ENCODE results near the gene ICAM5.
"Not testable (repeated sequence)": the region's sequence is repeated elsewhere in the genome, so short reads cannot be mapped to it uniquely, and the experiment has no call there.

ICAM5 gene

DNA sequence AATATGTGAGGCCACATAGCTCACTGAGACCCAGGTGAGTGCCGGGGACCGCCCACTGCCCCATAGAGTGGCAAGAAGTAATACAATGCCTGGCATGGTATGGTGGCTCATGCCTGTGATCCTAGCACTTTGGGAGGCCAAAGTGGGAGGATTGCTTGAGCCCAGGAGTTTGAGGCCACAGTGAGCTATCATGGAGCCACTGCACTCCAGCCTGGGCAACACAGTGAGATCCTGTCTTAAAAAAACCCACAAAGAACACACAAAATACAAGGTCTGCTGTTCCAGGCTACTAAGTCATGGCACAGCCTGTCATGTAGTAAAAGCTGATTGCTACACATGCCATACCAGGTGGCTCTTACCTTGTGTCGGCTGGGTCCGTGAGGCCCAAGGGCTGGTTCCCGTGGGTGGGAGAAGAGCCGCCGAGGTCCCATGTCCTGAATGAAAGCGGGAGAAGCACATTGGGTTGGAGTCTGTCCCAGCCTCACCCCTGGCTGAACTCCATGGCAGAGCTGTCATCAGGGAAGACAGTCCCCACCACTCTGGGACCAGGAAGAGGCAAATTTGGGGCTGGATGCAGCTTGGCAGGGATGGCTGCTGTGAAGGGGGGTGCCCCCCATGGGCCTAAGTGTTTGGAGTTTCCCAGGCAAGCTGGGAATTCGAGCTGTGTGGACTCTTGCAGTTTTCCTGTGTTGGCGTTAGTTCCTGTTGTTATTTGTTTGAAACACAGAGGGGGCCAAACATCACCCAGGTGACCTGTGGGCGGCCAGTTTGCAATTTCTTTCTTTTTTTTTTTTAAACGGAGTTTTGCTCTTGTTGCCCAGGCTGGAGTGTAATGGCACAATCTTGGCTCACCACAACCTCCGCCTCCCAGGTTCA lies 29.3 kb downstream of the ICAM5 start:
- in situ Hi-C loops (cut with MboI; ENCODE audit: low sequenced_read_pairs), result no loop called here

DNA sequence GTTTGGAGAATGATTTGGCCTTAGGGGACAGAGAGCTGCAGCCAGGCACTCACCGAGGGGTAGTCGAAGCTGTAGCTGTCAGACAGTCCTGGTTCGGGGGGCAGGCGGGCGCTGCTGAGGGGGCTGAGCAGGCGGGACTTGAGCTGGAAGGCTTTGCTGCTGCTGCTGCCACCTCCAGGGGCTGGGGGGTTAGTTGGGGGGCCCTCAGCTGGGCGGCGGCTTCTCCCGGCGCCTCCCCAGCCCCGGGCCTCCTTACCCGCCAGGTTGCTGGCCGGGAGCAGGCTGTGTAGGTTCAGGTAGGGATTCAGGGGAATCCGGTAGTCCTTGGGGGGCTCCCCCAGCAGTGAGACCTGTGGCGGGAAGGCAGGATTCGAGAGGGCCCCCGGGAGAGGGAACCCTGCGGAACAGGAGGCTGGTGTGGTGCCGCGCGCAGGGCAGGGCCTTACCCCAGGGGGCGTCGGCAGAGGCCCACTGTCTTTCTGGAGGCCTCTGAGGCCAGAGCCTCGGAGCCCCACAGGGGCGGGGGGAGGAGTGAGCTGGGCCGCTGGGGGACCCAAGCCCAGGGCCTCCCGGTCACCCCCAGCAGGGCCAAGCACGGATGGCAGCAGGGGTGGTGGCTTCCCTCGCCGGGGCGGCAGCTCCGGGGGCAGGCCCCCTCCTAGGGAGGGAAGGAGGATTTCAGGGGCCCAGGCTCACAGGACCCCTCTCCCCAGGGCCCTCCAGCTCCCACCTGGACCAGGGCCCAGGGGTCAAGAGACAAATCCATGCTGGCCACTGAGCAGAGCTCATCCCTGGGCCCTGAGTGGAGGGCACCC lies 31.1 kb downstream of the ICAM5 start:
- in situ Hi-C loops (cut with MboI; ENCODE audit: low sequenced_read_pairs), result no loop called here

DNA sequence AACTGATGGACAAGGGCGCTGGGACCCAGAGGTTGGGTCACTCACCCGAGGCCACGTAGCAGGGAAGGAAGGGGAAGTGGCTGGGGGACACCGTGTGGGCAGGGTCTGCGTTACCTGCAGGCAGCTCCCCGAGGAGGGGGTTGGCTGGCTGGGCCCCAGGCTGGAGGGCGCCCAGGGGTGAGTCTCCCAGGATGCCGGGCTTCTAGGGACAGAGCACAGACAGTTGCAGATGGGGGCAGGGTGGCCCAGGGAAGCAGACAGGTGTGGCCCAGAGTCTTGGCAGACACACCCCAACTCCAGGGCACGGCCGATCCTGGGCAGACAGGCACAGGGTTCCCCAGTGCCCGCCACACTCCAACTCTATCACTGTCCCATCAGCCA lies 31.7 kb downstream of the ICAM5 start:
- in situ Hi-C loops (cut with MboI; ENCODE audit: low sequenced_read_pairs), result no loop called here

DNA sequence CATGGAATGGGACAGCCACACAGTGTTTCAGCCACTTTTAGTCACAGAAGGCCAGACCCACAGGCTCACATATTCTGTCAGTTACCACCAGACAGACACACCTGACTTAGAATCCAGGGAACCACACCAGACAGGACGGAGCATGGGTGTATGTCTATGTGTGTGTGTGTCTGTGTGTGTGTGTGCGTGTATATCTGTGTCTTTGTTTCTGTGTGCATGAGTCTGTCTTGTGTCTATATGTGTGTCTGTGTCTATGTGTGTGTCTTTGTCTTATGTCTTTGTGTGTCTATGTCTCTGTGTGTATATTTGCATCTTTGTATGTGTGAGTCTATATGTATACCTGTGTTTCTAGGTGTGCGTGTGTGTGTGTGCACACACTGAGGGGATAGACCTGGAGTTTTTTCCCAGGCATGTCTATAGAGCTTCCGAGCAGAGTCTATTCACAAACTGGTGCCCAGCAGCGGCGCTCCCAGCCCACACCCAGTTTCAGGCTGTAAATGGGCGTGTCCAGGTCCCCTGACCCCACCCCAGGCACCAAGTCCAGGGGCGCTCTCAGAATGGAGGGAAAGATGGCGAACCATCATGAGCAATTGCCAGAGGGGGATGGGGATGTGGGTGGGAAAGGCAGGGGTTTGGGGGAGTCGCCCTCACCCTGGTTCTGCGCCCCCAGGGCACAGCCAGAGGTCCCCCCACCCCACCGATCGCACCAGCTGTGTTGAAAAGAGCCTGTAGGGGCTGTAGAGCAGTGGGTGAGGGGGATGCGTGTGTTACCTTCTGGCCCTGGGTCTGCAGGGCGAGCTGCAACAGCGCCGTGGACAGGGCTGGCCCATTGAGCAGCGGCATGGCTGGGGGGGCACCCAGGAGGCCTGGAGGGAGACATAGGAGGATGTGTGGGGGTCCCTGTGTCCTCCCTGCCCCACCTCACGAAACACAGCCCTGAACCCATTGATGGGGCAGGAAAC lies 32.4 kb downstream of the ICAM5 start:
- in situ Hi-C loops (cut with MboI; ENCODE audit: low sequenced_read_pairs), result no loop called here

DNA sequence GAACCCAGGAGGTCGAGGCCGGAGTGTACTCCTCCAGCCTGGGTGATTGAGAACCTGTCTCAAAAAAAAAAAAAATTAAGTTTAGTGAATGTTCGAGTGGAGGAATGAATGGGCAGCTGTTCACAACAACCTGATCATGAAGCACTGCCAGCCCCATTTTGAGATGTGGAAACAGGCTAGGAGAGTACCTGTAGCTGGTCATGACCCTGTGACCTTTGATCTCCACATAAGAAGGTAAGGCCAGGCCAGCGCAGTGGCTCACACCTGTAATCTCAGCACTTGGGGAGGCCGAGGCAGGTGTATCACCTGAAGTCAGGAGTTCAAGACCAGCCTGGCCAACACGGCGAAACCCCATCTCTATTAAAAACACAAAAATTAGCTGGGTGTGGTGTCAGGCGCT lies 36.0 kb downstream of the ICAM5 start:
- in situ Hi-C loops (cut with MboI; ENCODE audit: low sequenced_read_pairs), result no loop called here

DNA sequence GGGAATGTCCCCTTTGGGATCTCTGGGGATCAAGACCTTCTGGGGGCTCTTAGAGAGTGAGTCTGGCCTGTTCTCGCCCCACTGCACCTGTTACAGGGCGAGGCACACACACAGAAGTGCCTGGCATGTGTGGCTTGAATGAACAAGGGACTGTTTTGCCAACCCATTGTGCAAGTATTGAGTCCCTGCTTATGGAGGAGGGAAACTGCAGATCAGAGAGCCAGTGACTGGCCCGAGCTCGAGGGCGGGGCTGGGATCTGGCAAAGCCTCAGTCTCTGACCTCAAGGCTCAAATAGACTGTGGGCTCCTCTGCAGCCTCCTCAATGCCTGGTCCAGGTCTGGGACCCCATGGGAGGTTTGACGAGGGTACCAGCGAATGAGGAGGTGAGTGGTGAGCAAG lies 38.0 kb downstream of the ICAM5 start:
- in situ Hi-C loops (cut with MboI; ENCODE audit: low sequenced_read_pairs), result no loop called here

DNA sequence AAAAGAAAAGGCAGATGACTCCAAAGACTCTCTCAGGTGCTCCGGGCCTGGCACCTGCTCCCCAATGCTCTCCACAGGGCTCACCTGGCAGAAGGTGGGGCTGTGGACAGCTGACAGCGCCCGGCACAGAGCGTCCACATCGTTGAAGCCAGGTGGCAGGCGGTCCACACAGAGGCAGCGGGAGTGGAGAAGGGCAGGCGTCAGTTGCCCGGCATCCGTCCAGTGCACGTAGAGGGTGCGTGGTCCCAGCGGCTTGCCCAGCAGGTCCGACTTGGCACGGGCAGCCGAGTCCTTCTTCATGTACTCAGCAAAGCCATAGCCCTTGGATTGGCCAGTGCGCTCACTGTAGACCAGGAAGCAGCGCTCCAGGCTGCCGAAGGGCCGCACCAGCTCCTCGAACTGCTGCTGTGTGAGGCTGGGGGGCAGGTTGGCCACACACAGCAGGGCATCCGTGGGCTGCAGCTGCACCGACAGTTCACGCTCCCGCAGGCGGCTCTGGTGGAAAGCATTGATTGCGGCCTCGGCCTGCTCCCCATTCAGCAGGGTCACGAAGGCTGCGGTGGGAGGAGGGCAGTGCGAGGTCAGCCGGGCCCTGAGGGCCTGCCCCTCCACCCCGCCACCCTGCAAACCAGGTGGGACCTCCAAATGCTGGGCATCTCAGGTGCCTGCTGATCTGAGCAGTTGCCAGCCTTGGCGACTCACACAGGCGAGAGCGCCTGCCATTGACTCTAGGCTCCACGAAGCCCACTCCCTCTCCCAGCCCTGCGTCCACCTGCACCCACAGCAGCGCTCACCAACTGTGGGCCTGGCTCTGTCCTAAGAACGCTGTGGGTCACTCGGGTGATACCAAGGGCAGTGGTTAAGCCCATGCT lies 39.0 kb downstream of the ICAM5 start:
- in situ Hi-C loops (cut with MboI; ENCODE audit: low sequenced_read_pairs), result no loop called here

DNA sequence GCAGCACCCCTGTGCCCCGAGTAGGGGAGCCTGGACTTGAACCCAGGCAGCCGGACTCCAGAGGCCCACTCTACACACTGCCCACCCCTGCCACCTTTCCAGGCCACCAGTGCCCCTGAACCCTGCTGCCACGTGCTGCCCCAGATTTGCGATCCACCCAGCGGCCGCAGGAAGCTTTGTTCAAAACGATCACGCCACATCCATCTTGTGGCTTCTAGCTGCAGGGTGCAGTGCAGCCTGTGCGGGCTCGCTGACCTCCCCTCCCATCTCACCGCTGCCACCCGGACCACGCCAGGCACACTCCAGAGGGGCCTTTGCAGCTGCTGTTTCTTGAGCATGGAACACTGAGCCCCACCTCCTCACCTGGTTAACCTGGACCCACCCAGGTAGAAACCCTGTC lies 39.8 kb downstream of the ICAM5 start:
- in situ Hi-C loops (cut with MboI; ENCODE audit: low sequenced_read_pairs), result no loop called here

DNA sequence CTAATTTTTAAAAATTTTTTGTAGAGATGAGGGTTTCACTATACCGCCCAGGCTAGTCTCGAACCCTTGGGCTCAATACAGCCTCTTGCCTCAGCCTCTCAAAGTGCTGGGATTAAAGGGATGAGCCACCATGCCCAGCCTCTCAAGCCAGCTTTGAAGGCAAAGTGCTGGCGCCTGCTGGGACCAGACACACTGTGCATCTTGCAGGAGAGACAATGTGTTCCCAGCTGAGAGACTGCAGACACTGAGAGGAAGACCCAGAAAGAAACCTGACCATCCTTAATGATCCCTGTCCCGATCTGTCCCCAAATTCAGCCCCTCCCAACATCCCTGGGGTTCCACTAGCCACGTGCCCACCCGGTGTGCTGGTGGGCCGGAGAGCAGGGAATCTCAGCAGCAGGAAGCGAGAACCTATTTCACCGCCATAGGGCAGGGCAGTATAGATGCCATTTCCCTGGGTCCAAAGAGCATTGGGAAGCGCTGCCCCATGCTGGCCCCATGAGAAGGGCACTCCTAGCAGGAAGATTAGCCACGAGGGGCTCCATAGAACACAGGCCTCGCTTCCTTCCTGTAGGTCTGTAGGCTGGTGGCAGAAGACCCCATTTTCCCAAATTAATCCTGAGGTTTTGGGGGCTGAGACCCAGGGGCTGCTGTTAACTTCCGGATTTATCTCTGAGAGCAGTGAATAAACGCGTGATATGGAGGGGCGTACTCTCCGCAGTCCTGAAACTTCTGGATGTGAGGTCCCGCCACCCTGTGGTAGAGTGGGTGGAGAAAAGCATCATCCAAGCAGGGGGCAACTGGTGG lies 42.6 kb downstream of the ICAM5 start:
- in situ Hi-C loops (cut with MboI; ENCODE audit: low sequenced_read_pairs), result no loop called here

DNA sequence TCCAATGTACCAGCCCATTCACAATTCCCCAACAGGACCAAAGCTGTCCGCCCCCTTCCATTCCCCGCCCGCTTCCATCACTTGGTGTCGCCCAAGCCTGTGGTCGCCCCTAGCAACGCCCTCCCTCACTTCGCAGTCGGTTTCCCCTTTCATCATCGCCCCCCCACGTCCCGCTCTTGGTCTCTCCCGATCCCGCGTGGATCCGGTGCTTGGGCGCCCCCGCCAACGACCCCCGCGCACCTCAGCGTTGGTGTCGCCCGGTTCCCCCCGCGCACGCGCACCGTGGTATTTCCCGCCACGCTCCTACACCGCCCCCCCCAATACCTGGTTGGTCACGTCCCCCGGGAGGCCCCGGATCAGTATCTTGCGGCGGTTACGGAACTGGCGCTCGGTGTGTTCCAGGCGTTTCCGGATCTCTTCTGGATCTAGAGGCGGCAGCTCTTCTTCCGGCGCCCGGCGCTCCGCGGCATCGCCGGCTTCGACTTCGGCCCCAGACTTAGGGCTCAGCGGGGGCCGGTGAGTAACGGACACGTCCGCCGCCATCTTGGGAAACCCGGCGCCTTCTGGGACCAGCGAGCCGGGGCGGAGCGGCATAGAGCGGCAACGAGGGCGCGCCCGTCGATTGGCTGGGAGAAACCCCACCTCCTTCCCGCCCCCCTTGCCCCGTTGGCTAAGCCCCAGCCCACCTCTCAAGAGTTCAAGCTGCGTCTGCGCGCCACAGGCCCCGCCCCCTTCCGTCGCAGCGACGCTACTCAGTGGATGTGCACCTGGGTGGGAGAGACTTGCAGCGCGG lies 43.4 kb downstream of the ICAM5 start, which contains the start of gene RAVER1:
Gene RAVER1, minus strand, starts transcription at position 565 of the 793 bp plus-strand sequence. Its CDS starts 22 bp downstream, at position 543.
- in situ Hi-C loops (cut with MboI; ENCODE audit: low sequenced_read_pairs), result no loop called here

DNA sequence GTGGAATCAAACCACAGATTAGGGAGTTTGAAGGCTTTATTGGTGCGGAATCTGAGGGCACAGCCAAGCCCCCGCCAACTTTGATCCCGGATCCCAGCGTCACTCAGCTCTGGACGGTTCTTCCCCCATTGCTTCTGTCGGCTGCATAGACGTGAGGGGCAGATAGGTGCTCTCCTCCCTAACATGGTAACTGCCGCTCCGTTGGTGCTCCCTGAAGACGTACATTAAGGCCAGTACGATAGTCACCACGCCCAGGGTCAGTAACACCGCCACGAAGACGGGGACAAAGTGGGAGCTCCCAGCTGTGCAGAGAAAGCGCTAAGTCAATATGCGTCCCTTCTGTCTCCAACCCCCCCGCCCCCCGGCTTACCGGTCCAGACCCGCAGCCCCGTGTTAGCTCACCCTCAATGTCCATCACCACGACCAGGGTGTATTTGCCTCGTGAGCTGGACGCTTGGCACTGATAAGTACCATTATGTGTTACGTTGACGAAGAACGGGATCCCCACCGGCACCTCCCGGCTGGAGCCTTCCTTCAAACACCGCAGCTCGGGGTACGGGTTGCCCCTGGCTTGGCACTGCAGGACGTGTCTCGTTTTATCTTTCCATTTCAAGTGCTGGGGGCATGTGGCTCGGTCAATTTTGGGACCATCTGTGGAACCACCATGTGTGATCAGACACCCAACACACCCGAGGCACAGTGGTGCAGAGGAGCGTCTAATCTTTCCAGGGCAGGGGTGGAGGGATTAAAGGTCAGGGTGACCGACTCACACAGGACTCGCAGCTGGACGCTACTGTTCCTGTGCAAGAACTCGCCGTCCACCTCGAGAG lies 44.2 kb downstream of the ICAM5 start:
- in situ Hi-C loops (cut with MboI; ENCODE audit: low sequenced_read_pairs), result no loop called here

DNA sequence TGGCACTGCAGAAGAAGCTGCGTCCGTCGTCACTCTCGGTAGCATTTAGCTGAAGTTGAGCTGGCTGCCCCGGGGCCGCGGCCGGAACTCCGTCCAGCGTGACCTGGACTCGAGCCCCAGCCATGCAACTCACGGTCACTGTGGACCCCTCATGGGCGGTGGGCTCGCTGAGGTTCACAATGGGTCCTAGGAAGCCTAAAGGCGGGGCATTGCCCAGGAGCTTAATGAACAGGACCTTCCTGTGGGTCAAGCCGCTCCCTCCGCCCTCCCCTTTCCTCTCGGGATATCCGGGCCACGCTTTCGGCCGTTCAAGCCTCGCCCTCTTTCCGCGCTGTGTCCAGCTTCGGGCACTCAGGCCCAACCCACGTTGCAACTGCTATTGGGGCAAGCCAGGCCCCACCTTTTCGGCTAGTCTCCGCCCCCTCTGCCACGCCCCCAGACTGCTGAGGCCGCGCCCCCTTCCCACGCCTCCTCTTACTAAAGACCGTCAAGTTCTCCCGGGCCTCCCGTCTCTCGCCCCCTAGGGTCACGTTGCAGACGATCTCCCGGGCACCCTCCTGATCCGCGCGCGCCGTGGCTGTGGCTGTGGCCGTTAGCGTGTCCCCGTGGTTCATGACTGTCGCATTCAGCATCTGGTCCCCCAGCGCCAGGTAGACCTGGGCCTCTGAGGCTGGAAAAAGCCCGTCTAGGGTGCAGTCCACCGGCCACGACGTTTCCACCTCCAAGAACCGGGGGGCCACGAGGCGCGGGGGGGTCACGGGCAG lies 45.0 kb downstream of the ICAM5 start:
- in situ Hi-C loops (cut with MboI; ENCODE audit: low sequenced_read_pairs), result no loop called here

DNA sequence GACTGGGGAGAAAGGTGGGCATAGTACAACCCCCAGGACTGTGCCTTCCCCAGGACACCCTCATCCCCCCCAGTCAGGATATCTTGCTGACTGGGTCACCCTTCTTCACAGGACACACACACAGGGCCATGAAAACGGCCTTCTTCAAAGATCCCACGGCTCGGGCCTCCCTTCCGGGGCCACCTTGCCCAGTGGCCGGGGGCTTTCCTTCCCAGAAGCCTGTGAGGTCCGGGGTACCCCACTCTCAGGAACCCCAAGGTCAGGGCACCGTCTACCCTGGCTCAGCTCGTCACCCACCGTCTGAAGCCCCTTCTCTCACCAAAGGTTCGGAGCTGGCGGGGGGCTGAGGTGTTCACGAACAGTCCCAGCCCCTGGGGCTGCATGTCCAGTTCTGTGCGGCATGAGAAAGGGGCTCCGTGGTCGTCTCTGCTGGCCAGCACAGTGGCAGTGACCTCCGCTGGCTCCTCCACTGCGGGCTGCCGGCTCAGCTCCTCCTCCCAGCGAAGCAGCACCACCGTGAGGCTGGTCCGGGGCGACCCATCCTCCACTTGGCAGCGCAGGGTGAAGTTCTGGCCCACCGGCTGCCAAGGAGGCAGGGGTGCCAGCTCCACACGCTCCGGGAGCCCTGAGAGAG lies 45.7 kb downstream of the ICAM5 start:
- in situ Hi-C loops (cut with MboI; ENCODE audit: low sequenced_read_pairs), result no loop called here

DNA sequence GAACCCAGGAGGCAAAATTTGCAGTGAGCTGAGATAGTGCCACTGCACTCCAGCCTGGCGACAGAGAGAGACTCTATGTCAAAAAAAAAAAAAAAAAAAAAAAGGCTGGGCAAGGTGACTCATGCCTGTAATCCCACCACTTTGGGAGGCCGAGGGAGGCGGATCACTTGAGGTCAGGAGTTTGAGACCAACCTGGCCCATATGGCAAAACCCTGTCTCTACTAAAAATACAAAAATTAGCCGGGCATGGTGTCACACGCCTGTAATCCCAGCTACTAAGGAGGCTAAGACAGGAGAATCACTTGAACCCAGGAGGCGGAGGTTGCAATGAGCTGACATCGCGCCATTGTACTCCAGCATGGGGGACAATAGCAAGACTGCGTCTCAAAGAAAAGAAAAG lies 47.0 kb downstream of the ICAM5 start:
- in situ Hi-C loops (cut with MboI; ENCODE audit: low sequenced_read_pairs), result not testable (repeated sequence)

DNA sequence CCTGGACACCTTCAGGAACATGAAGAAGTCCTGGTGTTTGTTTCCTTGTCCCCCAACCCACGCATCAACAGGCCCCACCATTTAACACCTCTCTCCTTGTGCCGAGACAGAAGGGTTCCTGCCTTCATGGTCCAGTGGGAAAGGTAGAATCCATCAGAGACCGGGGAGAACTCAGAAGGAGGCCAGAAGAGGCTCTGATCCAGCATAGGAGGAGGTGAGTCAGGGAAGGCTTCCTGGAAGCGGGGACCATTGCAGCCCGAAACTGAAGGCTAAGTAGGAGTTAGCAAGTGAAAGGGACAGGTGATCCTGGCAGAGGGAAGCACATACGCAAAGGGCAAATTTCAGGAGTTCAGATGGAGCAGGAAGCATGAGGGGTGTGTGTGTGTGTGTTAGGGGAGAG lies 49.2 kb downstream of the ICAM5 start:
- in situ Hi-C loops (cut with MboI; ENCODE audit: low sequenced_read_pairs), result no loop called here

DNA sequence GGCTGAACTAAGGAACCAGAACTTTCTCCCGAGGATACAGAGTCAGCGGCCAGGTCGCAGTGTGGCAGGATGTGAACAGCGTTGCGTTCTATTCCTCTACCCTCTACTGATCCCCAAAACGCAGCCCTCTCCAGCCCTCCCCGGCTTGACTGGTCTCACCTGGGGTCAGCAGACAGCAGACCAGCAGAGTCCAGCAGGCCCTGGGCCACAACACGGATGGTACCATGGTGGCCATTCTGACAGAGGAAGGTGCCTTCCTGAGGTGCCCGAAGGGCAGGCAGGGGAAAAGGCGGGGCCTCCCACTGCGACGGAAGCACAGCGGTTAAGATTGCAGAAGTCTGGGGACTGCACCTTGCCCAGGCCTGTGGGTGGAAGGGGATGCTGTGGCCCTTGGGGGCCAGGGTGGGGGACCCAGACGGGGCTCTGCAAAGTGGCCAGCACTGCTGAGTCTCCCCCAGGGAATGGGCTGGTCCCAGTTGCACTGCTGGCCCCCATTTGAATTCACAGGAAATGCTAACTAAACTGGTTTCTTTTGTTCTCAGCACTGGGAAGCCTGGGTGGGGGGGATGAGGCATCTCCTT lies 49.7 kb downstream of the ICAM5 start, which contains the start of gene ICAM3:
Gene ICAM3, minus strand, starts transcription at position 245 of the 581 bp plus-strand sequence. Its CDS starts 10 bp downstream, at position 235.
- in situ Hi-C loops (cut with MboI; ENCODE audit: low sequenced_read_pairs), result no loop called here

Measured in hTERT RPE-1 (cell line).